Tibial nerve (tissue), 4 donors: ENCODE results near the gene NDC1.

Experiments
- EP300 ChIP-seq, 2 donors: sonication (generic); formaldehyde crosslinking; IDR thresholded peaks; one replicate each; pipeline ENCODE4 v1.6.1; 2017; ENCODE audit warnings: antibody characterized with exemption in 2 of 2, mild to moderate bottlenecking in 1 of 2
- TF ChIP-seq, protein P1 (sequence below), 5 experiments: fragments of 200-600 bp in 3 of 5; fragments of 450-650 bp in 2 of 5; sonication (generic) in 3 of 5; IDR thresholded peaks; one replicate each; pipeline ENCODE4 v1.5.1; 2016 to 2019; ENCODE audit warnings: antibody characterized with exemption in 5 of 5, mild to moderate bottlenecking in 3 of 5, moderate library complexity in 2 of 5

DNA sequence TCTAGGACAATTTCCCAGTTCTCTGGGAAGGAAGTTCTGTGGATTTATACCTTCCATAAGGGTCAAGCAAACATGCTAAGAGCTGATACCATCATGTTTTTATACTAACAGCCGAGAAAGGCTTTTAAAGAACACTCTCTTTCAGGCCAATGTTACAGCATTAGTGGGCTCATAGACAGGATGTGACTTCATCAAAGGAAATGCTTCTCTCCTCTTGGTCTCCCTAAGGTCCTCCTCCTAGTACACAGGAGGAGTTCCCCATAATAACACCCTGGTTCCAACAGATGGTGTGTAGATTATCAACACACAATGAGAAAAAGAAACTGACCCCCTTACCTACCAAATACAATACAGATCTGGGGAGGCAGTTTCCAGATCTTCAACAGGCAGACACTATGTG is 72.4 kb downstream of the NDC1 start:
- TF ChIP-seq, protein P1, sequence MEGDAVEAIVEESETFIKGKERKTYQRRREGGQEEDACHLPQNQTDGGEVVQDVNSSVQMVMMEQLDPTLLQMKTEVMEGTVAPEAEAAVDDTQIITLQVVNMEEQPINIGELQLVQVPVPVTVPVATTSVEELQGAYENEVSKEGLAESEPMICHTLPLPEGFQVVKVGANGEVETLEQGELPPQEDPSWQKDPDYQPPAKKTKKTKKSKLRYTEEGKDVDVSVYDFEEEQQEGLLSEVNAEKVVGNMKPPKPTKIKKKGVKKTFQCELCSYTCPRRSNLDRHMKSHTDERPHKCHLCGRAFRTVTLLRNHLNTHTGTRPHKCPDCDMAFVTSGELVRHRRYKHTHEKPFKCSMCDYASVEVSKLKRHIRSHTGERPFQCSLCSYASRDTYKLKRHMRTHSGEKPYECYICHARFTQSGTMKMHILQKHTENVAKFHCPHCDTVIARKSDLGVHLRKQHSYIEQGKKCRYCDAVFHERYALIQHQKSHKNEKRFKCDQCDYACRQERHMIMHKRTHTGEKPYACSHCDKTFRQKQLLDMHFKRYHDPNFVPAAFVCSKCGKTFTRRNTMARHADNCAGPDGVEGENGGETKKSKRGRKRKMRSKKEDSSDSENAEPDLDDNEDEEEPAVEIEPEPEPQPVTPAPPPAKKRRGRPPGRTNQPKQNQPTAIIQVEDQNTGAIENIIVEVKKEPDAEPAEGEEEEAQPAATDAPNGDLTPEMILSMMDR (IDR thresholded peaks at IDR 0.05), result no peak
- TF ChIP-seq EP300 (IDR thresholded peaks at IDR 0.05), result no peak
